Epithelial cell of proximal tubule (primary cell): Measurements from ENCODE around the gene FES. TPM values are rescaled to one million over a fixed set of nuclear protein-coding genes. Genes with fewer than 3 reads are reported as not detected.
"Not testable (repeated sequence)": the region's sequence is repeated elsewhere in the genome, so short reads cannot be mapped to it uniquely, and the experiment has no call there.

Experiments
- DNase-seq: peaks from one replicate; pipeline ENCODE4 v3.0.0-alpha.2; 2011; ENCODE audit warnings: low read depth
- H3K4me3 ChIP-seq: 2 replicates; pipeline ENCODE4 v1.5.1; 2011; ENCODE audit warnings: low read depth, mild to moderate bottlenecking, low read length
- total RNA-seq: library from RNA; depleted of rRNA; stranded (reverse); fragments of >200 nt; gene quantifications from 2 replicates; pipeline ENCODE4 v1.2.3, GENCODE V29; 2015
- TF ChIP-seq, protein P1 (sequence below): conservative IDR thresholded peaks from 2 replicates; pipeline ENCODE4 v1.5.1; 2012; ENCODE audit warnings: low read depth, mild to moderate bottlenecking, low read length

Gene FES
- total RNA-seq, 1 donor from 2014 or later, result 24.6 TPM

DNA sequence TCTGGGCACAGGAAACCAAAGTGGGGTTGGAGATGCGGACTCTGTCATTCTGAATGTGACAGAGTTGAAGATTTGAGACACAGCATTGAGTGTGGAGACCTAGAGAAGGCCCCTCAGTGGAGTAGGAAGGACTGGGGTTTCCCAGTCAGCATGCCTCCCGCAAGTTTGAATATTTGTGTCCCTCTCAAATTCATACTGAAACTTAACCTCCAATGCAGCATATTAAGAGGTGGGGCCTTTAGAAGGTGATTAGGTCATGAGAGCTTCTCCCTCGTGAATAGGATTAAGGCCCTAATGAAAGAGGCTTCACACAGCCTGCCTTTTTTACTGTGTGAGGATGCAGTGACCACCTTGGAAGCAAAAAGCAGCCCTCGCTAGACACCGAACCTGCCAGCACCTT, 40.1 kb downstream of the FES start:
- no peak overlapping the region for H3K4me3 ChIP-seq
- DNase-seq, result no peak
- TF ChIP-seq, protein P1, sequence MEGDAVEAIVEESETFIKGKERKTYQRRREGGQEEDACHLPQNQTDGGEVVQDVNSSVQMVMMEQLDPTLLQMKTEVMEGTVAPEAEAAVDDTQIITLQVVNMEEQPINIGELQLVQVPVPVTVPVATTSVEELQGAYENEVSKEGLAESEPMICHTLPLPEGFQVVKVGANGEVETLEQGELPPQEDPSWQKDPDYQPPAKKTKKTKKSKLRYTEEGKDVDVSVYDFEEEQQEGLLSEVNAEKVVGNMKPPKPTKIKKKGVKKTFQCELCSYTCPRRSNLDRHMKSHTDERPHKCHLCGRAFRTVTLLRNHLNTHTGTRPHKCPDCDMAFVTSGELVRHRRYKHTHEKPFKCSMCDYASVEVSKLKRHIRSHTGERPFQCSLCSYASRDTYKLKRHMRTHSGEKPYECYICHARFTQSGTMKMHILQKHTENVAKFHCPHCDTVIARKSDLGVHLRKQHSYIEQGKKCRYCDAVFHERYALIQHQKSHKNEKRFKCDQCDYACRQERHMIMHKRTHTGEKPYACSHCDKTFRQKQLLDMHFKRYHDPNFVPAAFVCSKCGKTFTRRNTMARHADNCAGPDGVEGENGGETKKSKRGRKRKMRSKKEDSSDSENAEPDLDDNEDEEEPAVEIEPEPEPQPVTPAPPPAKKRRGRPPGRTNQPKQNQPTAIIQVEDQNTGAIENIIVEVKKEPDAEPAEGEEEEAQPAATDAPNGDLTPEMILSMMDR, result no peak

DNA sequence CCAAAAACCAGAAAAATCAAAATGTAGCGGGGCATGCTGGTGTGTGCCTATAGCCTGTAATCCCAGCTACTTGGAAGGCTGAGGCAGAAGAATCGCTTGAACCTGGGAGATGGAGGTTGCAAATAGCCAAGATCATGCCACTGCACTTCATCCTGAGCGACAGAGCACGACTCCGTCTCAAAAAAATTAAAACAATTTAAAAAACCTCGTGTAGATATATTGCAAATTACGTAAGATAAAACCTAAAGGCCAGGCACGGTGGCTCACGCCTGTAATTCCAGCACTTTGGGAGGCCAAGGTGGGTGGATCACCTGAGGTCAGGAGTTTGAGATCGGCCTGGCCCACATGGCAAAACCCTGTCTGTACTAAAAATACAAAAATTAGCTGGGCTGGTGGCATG, 42.5 kb downstream of the FES start:
- not testable (repeated sequence) for H3K4me3 ChIP-seq

DNA sequence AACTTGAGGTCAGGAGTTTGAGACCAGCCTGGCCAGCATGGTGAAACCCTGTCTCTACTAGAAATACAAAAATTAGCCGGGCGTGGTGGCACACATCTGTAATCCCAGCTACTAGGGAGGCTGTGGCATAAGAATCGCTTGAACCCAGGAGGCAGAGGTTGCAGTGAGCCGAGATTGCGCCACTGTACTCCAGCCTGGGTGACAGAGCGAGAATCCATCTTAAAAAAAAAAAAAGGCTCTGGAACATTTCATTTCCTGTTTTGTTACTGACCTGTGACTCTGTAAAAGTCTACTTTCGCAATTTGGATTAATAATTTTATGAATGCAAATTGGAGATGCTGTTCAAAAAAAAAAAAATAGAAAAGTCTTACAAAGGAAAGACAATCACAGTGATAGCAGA, 43.8 kb downstream of the FES start:
- H3K4me3 ChIP-seq, DNase-seq: not testable (repeated sequence)

More for the DNA sequence above, 42.5 kb downstream of the FES start:
- DNase-seq, result not testable (repeated sequence)

DNA sequence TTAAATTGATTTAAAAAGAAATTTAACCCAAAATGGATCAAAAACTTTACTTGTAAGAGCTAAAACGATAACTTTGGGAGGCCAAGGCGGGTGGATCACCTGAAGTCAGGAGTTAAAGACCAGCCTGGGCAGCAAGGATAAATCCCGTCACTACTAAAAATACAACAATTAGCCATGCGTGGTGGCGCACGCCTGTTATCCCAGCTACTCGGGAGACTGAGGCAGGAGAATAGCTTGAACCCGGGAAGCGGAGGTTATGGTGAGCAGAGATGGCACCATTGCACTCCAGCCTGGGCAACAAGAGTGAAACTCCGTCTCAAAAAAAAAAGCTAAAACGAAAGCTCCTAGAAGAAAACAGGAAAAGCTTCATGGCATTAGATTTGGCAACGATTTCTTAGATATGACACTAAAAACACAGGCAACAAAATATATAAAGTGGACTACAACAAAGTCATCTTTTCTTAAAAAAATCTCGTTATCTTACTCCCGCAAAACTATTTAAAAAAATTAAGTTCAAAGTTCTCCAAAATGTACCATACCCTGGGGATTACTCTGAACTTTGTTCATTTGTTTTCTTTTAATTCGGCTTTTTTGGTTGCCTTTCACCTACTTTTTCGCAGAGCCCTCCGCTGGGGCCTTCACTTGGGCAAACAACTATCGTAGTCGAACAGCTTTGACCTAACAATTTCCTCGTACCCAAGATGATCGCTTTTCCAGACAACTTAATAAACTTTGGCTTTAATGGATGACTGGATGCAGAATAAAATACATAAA, 45.1 kb downstream of the FES start:
- peak overlapping the region; percentile 73 for H3K4me3 ChIP-seq
- DNase-seq, result no peak
- TF ChIP-seq, protein P1, result no peak

DNA sequence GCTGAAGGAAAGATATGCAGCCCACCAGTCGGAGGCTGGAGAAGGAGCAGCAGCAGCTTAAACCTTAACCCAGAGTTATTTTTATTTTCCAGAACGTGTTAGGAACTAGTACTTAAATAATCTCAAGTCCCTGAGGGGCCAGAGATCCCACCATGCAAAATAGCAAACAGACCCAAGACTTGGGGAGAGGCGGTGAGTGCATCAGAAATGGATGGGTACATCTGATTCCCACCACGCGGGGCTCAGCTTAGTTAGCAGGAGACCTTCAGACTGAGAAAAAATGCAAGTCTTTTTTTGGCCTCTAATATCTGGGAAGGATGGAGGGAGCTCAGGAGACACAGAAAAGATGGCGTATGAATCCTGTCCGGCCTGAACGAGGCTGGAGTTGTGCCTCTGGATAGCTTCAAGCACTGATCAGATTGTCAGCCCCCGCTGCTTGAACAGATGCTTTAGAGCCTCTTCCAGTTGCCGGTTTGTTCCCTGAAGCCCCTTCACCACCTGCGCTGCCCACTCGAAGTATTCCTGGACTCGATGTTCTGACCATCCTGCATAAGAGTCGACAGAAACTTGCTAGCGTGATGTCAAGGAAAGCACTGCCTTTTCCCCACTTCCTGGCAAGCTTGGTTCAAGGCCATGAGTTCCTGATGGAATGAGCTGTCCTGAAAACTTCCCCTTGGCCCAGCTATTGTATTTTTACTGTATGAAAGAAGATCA, 46.7 kb downstream of the FES start:
- DNase-seq, result no peak
- peak overlapping the region; percentile 73 for H3K4me3 ChIP-seq
- TF ChIP-seq, protein P1, result peak; percentile 6

DNA sequence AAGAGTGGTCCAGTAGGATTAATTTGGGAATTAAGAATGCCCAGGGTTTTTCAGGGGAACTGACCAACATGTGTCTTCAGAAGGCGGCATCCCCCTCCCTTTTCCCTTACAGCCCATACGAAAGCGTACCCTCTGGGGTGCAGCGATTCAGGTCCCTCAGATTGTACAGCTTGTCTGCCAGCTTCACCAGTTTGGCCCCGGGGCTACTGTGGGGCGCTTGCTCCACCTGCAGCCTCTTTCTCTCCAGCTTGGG, 47.2 kb downstream of the FES start:
- H3K4me3 ChIP-seq, result peak overlapping the region; percentile 81
- TF ChIP-seq, protein P1, result no peak
- DNase-seq, result no peak

DNA sequence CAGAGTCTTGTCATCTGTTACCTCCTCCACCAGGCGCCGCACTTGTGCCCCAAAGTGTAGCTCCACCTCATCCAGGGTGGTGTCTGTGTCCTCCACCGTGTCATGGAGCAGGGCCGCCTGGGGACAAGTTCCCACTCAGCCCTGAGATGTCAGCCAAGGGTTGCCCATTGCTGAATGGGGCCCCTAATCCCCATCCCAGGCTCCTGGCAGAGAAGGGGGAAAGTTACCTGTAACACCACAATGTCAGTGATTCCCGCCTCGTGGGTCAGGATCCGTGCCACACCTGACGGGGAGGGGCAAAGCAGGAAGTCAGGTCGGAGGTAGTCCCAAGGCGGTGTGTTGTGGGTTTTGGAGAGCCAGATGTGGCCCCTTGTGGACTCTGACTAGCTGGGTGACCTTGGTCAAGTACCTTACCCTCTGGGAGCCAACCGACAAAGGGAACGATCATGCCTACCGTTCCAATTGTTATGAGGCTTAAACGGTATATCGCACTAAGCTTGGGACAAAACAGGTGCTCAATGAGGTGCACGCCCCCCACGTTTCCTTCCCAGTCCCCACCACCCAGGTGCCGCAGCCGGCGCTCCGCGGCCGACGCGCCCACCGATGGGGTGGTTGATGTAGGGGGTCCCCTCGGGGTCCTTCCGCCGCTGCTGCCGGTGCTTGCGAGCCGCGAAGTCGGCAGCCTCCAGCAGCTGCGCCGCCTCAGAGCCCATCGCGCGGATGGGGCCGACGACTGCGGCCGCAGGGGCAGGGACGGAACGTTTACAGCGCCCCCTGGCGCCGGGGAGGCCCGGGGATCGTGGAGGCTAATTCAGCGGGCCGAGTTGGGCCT, 47.7 kb downstream of the FES start, which contains the start of gene HDDC3:
Gene HDDC3, minus strand, starts transcription at position 722 of the 832 bp plus-strand sequence. Its CDS starts 9 bp downstream, at position 713.
- no peak for DNase-seq
- H3K4me3 ChIP-seq, result peak within 1 kb of the TSS; percentile 81
- TF ChIP-seq, protein P1, result peak; percentile 84
